HG03575 (cell line): ENCODE data around the gene PPM1M.

Experiments
- ATAC-seq: cut with Tn5 transposase; IDR thresholded peaks from one replicate; pipeline ENCODE4 v1.9.1; 2021; ENCODE audit not compliant: unreplicated experiment, insufficient number of reproducible peaks, low FRiP score; ENCODE audit errors: extremely low read depth

PPM1M gene

GRCh38 chr3:52227766-52228165 lies 17.8 kb upstream of the PPM1M start:
- ATAC-seq, result no peak

DNA sequence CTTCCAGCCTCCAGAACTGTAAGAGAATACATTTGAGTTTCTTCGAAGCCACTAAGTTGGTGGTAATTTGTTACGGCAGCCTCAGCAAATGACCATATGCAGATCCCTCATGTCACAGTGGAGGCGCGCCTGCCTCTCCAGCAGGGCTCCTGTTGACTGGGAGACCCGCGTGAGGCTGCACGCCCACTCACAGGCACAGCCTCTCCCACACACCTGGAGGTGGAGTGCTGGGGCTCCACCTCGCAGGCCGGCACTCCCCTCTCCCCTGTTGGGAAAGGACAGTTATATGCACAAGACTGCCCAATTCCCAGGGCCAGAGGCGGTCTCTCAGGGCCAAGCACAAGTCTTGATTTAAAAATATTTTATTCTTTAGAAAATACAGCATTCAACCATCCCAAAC lies 17.3 kb upstream of the PPM1M start:
- no peak for ATAC-seq

DNA sequence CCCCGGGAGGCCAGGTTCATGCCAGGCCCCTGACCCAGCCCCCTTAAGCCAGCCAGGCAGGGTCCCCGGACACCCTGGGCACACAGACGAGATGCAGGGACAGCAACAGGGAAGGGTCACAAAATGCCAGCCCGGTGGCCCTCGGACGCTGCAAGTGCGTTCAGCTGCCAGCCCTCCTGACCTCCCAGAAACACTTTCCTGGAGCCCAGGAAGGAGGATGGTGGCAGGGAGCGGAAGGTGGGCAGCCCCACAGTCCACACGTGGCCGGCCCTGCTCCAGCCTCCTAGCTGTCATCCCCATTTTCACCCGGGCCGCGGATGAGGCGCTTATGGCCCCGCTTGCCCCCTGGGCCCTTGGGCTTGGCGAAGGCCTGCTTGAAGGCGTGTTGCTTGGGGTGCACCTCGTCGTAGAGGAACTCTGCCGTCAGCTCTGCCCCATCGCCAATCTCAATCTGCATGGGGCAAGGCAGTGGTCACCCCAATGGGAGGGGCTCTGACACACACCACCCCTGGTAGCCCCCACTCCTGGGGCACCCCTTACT lies 16.7 kb upstream of the PPM1M start:
- no peak for ATAC-seq

DNA sequence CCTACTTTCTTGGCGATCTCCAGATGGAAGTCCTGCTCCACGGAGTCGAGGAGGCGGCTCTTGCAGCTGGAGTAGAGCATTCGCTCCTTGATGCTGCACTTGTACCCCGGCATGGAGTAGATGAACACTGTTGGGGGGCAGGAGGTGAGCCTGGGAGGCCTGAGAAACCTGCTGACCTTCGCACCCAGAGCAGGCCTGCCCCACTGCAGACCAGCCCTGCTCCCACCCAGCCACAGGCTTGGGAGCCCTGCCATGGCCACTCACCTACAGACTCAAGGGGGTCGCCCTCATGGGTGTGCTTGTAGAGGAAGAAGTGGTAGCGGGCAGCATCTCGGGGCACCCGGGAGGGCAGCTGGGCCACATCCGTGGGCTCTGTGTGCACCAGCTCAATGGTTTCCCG lies 15.9 kb upstream of the PPM1M start:
- ATAC-seq, result no peak

DNA sequence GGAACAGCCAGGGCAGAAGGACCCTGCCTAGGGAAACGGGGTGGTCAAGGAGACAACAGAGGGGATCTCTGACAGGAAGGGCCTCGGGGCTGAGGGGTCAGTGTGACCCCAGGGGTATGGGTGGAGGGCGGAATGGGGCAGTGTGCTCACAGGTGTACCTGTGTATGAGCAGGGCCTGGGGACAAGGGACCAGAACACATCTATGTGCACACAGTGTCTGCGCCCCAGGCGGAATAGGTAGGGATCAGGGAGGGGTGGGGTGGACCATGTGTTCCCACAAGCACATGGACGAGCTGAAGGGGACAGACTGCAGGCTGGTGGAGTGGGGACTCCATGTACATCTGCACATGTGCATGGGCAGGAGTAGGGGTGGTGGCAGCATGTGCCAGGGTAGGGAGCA lies 15.1 kb upstream of the PPM1M start:
- no peak for ATAC-seq

- no peak for ATAC-seq
Observed at GRCh38 chr3:52230889-52231499, 14.6 kb upstream of the PPM1M start.

- no peak for ATAC-seq
Observed at GRCh38 chr3:52231502-52232278, 13.9 kb upstream of the PPM1M start.

DNA sequence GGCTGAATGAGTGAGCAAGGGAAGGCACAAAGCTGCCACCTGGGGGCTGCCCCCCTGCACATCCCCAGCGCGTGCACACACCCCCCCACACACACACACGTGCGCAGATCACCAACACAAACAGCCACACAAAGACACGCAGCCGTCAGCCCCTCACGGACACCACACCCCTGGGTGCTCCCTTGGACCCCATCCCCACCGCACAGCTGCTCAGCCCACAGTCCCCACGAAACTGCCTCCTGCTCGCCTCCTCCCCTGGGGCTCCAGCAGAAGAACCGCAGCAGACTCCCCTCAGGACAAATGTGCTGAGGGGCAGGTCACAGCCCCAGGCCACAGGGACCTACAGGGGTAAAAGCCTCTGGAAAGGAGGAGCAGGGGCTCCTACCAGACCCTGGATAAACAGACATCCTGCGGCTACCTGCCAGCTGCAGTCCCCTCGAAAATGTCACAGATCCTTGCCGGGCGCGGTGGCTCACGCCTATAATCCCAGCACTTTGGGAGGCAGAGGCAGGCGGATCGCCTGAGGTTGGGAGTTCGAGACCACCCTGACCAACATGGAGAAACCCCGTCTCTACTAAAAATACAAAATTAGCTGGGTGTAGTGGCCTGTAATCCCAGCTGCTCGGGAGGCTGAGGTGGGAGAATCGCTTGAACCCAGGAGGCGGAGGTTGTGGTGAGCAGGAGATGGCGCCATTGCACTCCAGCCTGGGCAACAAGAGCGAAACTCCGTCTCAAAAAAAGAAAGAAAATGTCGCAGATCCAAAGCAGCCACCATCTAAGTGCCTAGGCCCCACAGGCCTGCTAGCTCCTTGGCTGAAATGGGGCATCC lies 13.1 kb upstream of the PPM1M start:
- ATAC-seq, result no peak

GRCh38 chr3:52233108-52233591 lies 12.4 kb upstream of the PPM1M start:
- no peak for ATAC-seq

DNA sequence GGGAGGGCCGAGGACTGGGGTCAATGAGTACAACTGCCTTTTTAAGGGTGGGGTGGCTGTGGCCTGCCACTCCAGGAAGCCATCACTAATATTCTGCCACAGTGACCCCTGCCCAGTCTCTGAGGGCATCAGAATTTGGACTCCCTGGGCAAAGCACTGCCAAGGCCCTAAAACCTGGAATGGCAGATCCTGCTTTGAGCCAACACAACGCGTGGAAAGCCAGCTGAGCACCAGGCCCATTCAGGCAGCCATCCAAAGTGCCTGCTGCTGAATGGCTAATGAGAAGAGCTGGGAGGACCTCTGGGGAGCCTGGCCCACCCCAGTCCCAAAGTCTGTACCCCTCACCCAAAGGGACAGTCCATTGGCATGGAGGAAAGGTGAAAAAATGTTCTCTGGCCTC lies 11.6 kb upstream of the PPM1M start:
- no peak for ATAC-seq

DNA sequence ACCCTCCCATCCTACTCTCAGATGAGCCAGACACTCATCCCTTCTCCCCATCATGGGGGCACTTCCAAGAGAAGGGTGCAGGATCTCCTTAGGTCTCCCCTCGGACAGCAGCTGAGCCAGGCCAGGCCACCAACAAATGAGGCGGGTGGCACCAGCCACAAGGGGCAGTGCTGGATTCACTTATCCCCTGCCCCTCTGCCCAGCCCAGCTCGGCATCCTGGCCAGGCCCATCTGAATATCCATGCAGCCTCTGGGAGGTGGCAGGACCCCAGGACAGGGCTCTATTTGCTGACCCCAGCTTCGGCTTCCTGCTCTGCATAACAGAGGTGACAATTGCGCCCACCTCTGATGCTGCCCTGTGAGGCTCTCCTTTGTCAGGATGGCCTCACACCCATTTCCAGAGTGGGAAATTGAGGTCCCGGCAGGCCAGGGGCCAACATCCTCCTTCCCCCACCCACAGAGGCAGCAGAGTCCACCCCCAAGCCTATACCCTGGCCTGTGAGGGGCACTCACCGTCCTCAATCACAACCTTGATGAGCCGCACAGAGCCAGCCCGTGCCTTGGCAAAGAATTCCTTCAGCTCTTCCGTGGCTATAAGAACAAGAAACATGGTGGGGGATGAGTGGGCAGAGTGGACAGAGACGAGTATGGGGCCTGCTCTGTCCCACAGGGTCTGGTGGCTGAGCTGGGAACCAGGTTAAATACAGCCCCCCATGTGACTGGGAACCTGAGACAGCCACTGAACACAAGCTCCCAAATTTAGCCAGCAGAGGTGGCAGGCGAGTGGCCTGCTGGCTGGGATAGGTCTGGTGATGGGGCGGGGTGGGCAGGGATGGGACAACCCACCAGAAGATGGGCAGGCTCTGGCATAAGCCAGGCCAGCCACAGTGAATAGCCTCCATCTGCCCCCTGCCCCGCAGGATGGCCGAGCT lies 10.8 kb upstream of the PPM1M start:
- ATAC-seq, result no peak

DNA sequence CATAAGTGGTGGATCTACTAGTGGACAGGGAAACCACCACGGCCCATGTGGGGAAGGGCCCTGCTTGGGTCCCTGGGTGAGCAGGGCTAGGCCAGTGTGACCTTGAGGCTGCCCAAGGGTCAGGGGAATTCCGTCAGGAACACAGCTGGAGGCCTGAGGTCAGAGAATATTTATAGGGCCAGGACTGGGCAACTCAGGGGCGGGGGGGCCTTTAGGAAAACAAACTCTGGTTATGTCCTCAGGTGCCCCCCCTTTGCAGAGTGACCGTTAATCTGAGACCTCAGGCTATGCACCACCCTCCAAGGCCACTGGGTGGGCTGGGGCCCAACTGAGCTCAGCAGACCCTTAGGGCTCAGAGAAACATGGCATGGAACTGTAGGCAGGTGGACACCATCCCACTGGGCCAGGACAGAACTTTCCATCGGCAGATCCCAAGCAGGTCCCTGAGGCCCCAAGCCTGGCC lies 9.1 kb upstream of the PPM1M start:
- ATAC-seq, result no peak

DNA sequence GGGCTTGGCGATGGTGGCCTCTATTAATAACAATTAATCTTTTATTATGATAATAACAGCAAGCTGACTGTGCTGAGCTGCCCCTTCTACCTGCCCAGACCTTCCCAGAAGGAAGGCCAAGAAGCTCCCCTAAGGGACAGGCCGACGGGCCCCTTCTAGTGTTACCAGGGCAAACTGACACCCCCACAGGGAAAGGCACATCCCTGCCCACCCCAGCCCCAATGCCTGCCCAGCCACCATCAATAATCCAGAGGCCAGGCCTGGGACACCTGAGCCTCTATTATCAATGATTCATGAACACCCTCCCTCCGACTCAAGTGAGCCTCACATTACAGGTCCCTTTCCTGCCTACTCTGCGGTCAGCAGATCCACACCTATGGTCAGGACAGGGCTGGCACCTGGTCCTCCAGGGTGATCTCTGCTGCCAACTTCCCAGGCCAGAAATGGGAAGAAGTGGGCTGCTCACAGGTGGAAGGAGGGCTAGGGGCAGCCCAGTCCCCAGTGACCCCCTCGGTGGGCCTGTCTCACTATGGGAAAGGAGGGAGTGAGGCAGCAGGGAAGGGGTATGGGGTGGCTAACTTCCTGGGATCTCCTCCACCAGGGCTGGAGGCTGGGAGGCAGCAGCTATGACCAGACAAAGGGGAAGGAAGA lies 8.4 kb upstream of the PPM1M start:
- ATAC-seq, result no peak

DNA sequence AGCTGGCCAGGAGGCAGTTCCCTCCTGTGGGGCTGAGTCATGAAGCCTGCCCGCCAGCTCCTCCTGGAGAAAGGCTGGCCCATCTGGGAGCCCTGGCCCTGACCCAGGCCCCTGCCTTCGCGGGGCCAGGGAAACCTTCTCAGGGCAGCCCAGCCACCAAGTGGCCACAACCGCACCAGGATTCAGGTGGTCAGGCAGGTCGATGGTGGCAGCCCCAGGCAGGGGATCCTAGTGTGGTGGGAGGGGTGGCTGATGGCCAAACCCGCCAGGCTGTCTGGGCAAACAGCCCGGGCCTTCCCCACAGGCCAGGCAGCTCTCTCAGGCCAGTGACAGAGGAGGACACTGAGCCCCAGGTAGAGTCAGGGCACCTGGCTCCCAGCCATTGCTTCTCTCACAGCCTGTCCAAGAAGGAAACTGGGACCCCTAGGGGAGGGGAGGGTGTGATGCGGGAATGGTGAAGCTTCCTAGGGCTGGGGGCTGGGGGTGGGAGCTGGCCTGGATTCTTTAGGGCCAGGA lies 7.8 kb upstream of the PPM1M start:
- no peak for ATAC-seq

DNA sequence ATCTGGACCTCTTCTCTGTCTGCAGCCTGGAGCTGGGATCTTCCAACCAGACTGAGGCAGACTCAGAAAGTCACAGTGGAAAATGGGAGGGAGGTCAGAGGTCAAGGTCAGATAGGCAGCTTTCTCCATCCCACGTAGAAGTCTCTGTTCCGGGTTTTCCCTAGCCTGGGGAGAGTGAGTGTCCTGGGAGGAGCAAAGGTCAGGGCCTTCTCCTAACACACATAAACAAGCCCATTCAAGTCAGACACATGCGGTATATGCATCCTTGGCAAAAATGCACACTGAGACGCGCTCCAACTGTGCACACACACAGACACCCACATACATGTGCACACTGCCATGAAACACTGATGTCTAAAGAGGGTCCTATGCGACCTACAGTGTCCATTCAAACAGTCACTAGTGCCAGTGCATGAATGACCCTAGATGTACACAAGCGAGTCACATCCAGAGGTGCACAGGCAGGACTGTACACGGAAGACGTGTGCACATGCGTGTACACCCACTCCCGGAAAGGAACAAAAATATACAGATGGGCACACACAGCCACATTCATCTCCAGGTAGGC lies 7.3 kb upstream of the PPM1M start:
- no peak for ATAC-seq

DNA sequence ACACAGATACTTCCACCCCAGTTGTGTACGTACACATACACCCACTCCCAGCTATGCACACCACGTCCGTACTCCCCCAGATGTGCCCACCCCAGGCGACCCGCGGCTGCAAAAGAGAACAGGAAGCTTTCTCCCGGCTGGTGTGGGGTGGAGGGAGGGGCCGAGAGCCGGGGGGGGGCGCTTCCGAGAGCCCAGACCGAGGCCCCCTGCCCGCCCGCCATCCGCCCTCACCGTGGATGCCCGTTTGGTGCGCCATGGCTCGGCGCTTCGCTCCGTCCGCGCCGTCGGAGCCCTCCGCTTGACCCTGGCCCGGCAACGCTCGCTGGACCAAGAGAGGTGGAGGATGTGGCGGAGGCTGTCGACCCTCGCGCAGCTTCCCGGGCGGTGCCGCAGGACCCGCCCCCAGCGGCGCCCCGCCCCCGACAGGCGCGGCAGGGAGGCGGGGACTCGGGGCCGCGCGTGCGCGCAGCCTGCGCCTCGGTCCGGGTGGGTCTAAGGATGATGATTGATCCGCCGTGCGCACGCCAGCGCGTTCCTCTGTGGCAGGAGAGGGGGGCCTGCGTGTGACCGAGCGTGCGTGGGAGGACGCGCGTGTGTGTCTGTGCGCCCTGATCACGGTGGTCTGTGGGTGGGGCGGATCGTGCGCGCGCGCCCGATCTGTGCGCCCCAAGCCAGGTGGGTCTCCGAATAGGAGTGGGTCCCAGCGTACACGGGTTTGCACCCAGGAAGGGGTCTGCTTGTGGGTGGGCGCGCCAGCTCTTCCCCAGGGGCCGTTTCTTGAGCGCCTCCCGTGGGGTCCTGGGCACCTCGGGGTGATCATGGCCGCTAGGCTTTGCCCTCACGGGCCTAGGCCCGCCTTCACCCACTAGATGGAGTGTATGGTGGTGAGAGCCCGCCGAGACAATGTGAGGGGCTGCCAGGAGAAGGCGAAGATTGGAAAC lies 6.5 kb upstream of the PPM1M start, which contains the start of gene TWF2:
TWF2 (minus strand) TSS at position 398 of the 941 bp plus-strand sequence; CDS start at position 256, 142 bp downstream.
- ATAC-seq, result no peak
